ENCODE results near the gene NR2E1. TPM values are rescaled to one million over a fixed set of nuclear protein-coding genes. Genes with fewer than 3 reads are reported as not detected.

The NR2E1 gene
- total RNA-seq, 1 experiment from 2014 or later = not detected

GRCh38 chr6:108120311-108120710 lies 45.5 kb upstream of the NR2E1 start:
- H3K4me1 ChIP-seq (ENCODE audit: insufficient read depth, low read length) = peaks cover 6% of the 10 kb centered on the region

More at GRCh38 chr6:108120311-108120710, 45.5 kb upstream of the NR2E1 start:
- Histone ChIP-seq H2AFZ (ENCODE audit: low read length) (no peak overlapping the region), H4K91ac (ENCODE audit: insufficient read length, low read depth, low read length) (no peak overlapping the region), H3K9me3 (ENCODE audit: control insufficient read depth, low read depth, low read length) (no peaks in the 10 kb centered on the region), H3K27ac (ENCODE audit: insufficient read length, low read depth, low read length) (no peak overlapping the region), H4K5ac (ENCODE audit: insufficient read length, low read depth, low read length) (no peak overlapping the region), H3K27me3 (ENCODE audit: insufficient read depth, low read length) (peaks cover 95% of the 10 kb centered on the region), H3K79me1 (ENCODE audit: insufficient read depth, low read depth, low read length, poor library complexity, severe bottlenecking) (no peaks in the 10 kb centered on the region), H3K23ac (ENCODE audit: insufficient read length, low read depth, low read length) (no peak overlapping the region), H2BK5ac (ENCODE audit: insufficient read length, low read length) (no peak overlapping the region), H2BK20ac (ENCODE audit: low read depth, low read length, poor library complexity, severe bottlenecking) (no peak overlapping the region), H3K9ac (ENCODE audit: extremely low read depth, insufficient read length, low read length) (no peak overlapping the region), H3K14ac (ENCODE audit: insufficient read depth, low read length) (no peak overlapping the region), H3K56ac (ENCODE audit: insufficient read length, low read depth, low read length) (no peak overlapping the region), H2BK12ac (ENCODE audit: insufficient read length, low read depth, low read length) (no peak overlapping the region), H2BK120ac (ENCODE audit: low read depth, low read length, poor library complexity, severe bottlenecking) (no peak overlapping the region), H3K18ac (ENCODE audit: insufficient read length, low read depth, low read length) (no peak overlapping the region), H2BK15ac (ENCODE audit: low read depth, low read length) (no peak overlapping the region), H3K79me2 (ENCODE audit: insufficient read depth, low read length) (no peaks in the 10 kb centered on the region), H3K4me2 (ENCODE audit: insufficient read depth, insufficient read length, low read length) (no peak overlapping the region), H4K20me1 (ENCODE audit: control insufficient read depth, insufficient read depth, insufficient read length) (no peaks in the 10 kb centered on the region), H3T11ph (ENCODE audit: low read length) (no peak overlapping the region), H4K8ac (replicated peaks; ENCODE audit: insufficient read length, low read depth, low read length) (no peak overlapping the region), H2AK5ac (ENCODE audit: insufficient read length, low read length) (no peak overlapping the region), H3K4ac (ENCODE audit: low read depth, low read length) (no peak overlapping the region), H3K23me2 (ENCODE audit: insufficient read length, low read depth, low read length, poor library complexity, severe bottlenecking) (no peaks in the 10 kb centered on the region)
- peaks cover 46 to 53% of the 10 kb centered on the region in 2 experiments for H3K4me1 Mint-ChIP-seq
- peaks cover 3 to 16% of the 10 kb centered on the region in 2 experiments; a peak in 4 of 5 replicates for H3K9me3 Mint-ChIP-seq
- peaks cover 98% of the 10 kb centered on the region for H3K27me3 Mint-ChIP-seq (ENCODE audit: low read depth)
- H3K27ac Mint-ChIP-seq = no peak overlapping the region
- WGBS (ENCODE audit: extremely low coverage, insufficient read length, low lambda C conversion rate) = no CpG with 5 or more reads among the region's 12 CpGs
- DNase-seq = peak; percentile 41
- H3K4me3 Mint-ChIP-seq = peak overlapping the region in 1 of 2 experiments; percentile 73; a peak in 3 of 5 replicates
- TF ChIP-seq CTCF (conservative IDR thresholded peaks at IDR 0.05) = no peak
- no peaks in the 10 kb centered on the region; a peak in 2 of 7 replicates for H3K36me3 Mint-ChIP-seq (ENCODE audit: insufficient read depth in 1 of 3, low read depth in 3 of 3)
